K562 (cell line): ENCODE results near the gene RERE. TPM values are rescaled to one million over a fixed set of nuclear protein-coding genes. Genes with fewer than 3 reads are reported as not detected.

ENCODE experiments used
- ATAC-seq: fragments of 200-7000 bp; cut with Tn5 transposase; 3 replicates; pipeline ENCODE4 v1.9.1; 2020; ENCODE audit warnings: moderate library complexity
- BruUV-seq: library from RNA; stranded (reverse); fragments of 400-500 nt; replicated peaks from 2 replicates; lab custom pipeline; 2021; lab: Mats Ljungman, UMichigan
- CTCF ChIA-PET: fragments of 300-600 bp; formaldehyde crosslinking; extraction: SDS; loops from one replicate; lab custom pipeline; 2021; ENCODE audit warnings: low intra/inter-chr PET ratio; lab: Yijun Ruan, JAX
- POLR2A ChIA-PET: fragments of 300-600, 350-650 bp; sonication (Branson Sonifier 250); formaldehyde crosslinking; extraction: SDS; loops from one replicate; lab custom pipeline; 2021; ENCODE audit warnings: antibody characterized with exemption, inconsistent platforms; lab: Yijun Ruan, JAX
- DNase-seq, 4 experiments: peaks; one replicate each; pipeline versions ENCODE4 v3.0.0 to v3.0.0-alpha.2; 2011 to 2018; ENCODE audit warnings: low spot score in 3 of 4, mixed read lengths in 3 of 4; ENCODE audit errors: extremely low read depth in 1 of 4
- FAIRE-seq: peaks from 2 replicates; lab custom pipeline; 2011; peaks lifted over from hg19 to GRCh38; lab: Jason Lieb, UNC
- H2AFZ ChIP-seq: 2 replicates; pipeline ENCODE4 v1.6.0; 2011; ENCODE audit warnings: low read depth, low read length, control low read depth, inconsistent platforms
- H3K27ac ChIP-seq: fragments of 200-600 bp; 3 replicates; pipeline ENCODE4 v1.8.0; 2011; ENCODE audit warnings: low read depth, mild to moderate bottlenecking, control low read depth, inconsistent platforms, low read length, moderate library complexity, mixed read lengths; ENCODE audit errors: extremely low read depth
- H3K27me3 ChIP-seq, 2 experiments: fragments of 300-600 bp in 1 of 2; 2 replicates in 1 of 2; 3 replicates in 1 of 2; pipeline versions ENCODE4 v1.6.0 to v1.8.0; 2011; ENCODE audit warnings: inconsistent platforms in 2 of 2, low read length in 2 of 2, mild to moderate bottlenecking in 1 of 2, mixed read lengths in 1 of 2, moderate library complexity in 1 of 2; ENCODE audit not compliant: control insufficient read depth in 2 of 2, insufficient read depth in 2 of 2
- H3K36me3 ChIP-seq: fragments of 300-600 bp; 3 replicates; pipeline ENCODE4 v1.8.0; 2011; ENCODE audit warnings: mild to moderate bottlenecking, low read length, inconsistent platforms; ENCODE audit not compliant: control insufficient read depth, insufficient read depth
- H3K4me1 ChIP-seq, 2 experiments: fragments of 200-600 bp in 1 of 2; replicated peaks in 1 of 2; 2 replicates in 1 of 2; 3 replicates in 1 of 2; pipeline versions ENCODE4 v1.5.1 to v1.8.0; 2011; ENCODE audit warnings: inconsistent platforms in 2 of 2, low read length in 2 of 2, mild to moderate bottlenecking in 1 of 2, mixed read lengths in 1 of 2, moderate library complexity in 1 of 2; ENCODE audit not compliant: control insufficient read depth in 2 of 2, insufficient read depth in 2 of 2
- H3K4me2 ChIP-seq: 2 replicates; pipeline ENCODE4 v1.6.1; 2011; ENCODE audit warnings: low read length, control low read depth, inconsistent platforms, mixed read lengths; ENCODE audit not compliant: insufficient read depth
- H3K4me3 ChIP-seq: fragments of 200-600 bp; sonication (generic), shearing (Covaris generic); 2 replicates; pipeline ENCODE4 v1.5.1; 2016; ENCODE audit warnings: control low read depth, inconsistent platforms
- H3K79me2 ChIP-seq: fragments of 200-600 bp; 3 replicates; pipeline ENCODE4 v1.8.0; 2011; ENCODE audit warnings: low read length, inconsistent platforms; ENCODE audit not compliant: control insufficient read depth, insufficient read depth
- H3K9ac ChIP-seq, 2 experiments: 2 replicates each; pipeline versions ENCODE4 v1.6.0 to v1.6.1; 2011; ENCODE audit warnings: low read depth in 2 of 2, low read length in 2 of 2, control low read depth in 1 of 2, inconsistent platforms in 1 of 2, mild to moderate bottlenecking in 1 of 2, mixed read lengths in 1 of 2; ENCODE audit not compliant: insufficient read depth in 1 of 2
- H3K9me1 ChIP-seq: one replicate; pipeline ENCODE4 v1.6.0; 2011; ENCODE audit warnings: inconsistent platforms, mild to moderate bottlenecking, low read length, moderate library complexity; ENCODE audit not compliant: control insufficient read depth, insufficient read depth
- H3K9me3 ChIP-seq: replicated peaks from 2 replicates; pipeline ENCODE4 v1.5.1; 2011; ENCODE audit warnings: low read depth, low read length, inconsistent platforms; ENCODE audit not compliant: control insufficient read depth, insufficient read depth
- H4K20me1 ChIP-seq: replicated peaks from 2 replicates; pipeline ENCODE4 v1.6.1; 2011; ENCODE audit warnings: low read length, inconsistent platforms, mixed read lengths; ENCODE audit not compliant: control insufficient read depth, insufficient read depth
- ELK1 ChIP-seq: sonication (generic); formaldehyde crosslinking; IDR thresholded peaks from 2 replicates; pipeline ENCODE4 v1.8.1; 2022; ENCODE audit warnings: missing genetic modification reagents
- FOXJ2 ChIP-seq: fragments of 200-800 bp; sonication (Bioruptor generic); IDR thresholded peaks from 2 replicates; pipeline ENCODE4 v1.6.1; 2016; ENCODE audit warnings: missing genetic modification characterization, missing compliant biosample characterization
- FOXO4 ChIP-seq: fragments of 450-650 bp; formaldehyde crosslinking; IDR thresholded peaks from 2 replicates; pipeline ENCODE4 v1.4.0; 2020; ENCODE audit warnings: mild to moderate bottlenecking, moderate library complexity
- HDAC1 ChIP-seq, 2 experiments: fragments of 450-650 bp; IDR thresholded peaks; 2 replicates each; pipeline ENCODE4 v1.6.1; 2016 to 2017; ENCODE audit warnings: inconsistent platforms in 1 of 2, mild to moderate bottlenecking in 1 of 2, moderate library complexity in 1 of 2
- HMG20A ChIP-seq: fragments of 450-650 bp; formaldehyde crosslinking; conservative IDR thresholded peaks from 2 replicates; pipeline ENCODE4 v1.4.0; 2020; ENCODE audit warnings: mild to moderate bottlenecking, mixed read lengths
- HMG20B ChIP-seq: fragments of 250-450 bp; sonication (Bioruptor Pico); IDR thresholded peaks from 2 replicates; pipeline ENCODE4 v1.5.0; 2021; ENCODE audit warnings: mild to moderate bottlenecking
- NR2C2 ChIP-seq, 2 experiments: fragments of 200-800 bp in 1 of 2; sonication (Bioruptor generic) in 1 of 2; sonication (generic) in 1 of 2; formaldehyde crosslinking in 1 of 2; IDR thresholded peaks; 2 replicates each; pipeline versions ENCODE4 v1.6.1 to v1.8.0; 2016 to 2022; ENCODE audit warnings: mild to moderate bottlenecking in 1 of 2, missing compliant biosample characterization in 1 of 2, missing genetic modification characterization in 1 of 2, missing genetic modification reagents in 1 of 2
- RBBP5 ChIP-seq: fragments of 200-600 bp; sonication (generic); IDR thresholded peaks from 2 replicates; pipeline ENCODE4 v1.6.1; 2012; ENCODE audit warnings: borderline replicate concordance, mild to moderate bottlenecking, low read length, control low read depth, inconsistent platforms; ENCODE audit not compliant: insufficient read depth, poor library complexity, severe bottlenecking
- RHOXF2B ChIP-seq: fragments of 250-450 bp; sonication (Bioruptor Pico); conservative IDR thresholded peaks from 2 replicates; pipeline ENCODE4 v1.5.1; 2021
- SMARCA4 ChIP-seq: fragments of 450-650 bp; IDR thresholded peaks from 2 replicates; pipeline ENCODE4 v1.6.1; 2016
- SPI1 ChIP-seq: IDR thresholded peaks from 2 replicates; pipeline ENCODE4 v1.6.1; 2011; ENCODE audit warnings: low read depth, low read length, control low read depth, borderline replicate concordance
- SRSF3 ChIP-seq: fragments of 200-400 bp; formaldehyde crosslinking; IDR thresholded peaks from 2 replicates; pipeline ENCODE4 v1.6.1; 2016; ENCODE audit warnings: mild to moderate bottlenecking, low read length, moderate library complexity; ENCODE audit not compliant: insufficient read depth
- TCF7 ChIP-seq: sonication (generic); IDR thresholded peaks from 2 replicates; pipeline ENCODE4 v1.6.1; 2016; ENCODE audit warnings: antibody characterized with exemption, borderline replicate concordance
- ZBTB49 ChIP-seq: sonication (generic); formaldehyde crosslinking; IDR thresholded peaks from 2 replicates; pipeline ENCODE4 v1.8.0; 2022; ENCODE audit warnings: missing genetic modification reagents, mild to moderate bottlenecking, borderline replicate concordance
- ZNF41 ChIP-seq: fragments of 250-450 bp; sonication (Bioruptor Pico); conservative IDR thresholded peaks from 2 replicates; pipeline ENCODE4 v1.4.0; 2020; ENCODE audit warnings: mild to moderate bottlenecking
- ZNF79 ChIP-seq: fragments of 250-450 bp; sonication (Bioruptor Pico); IDR thresholded peaks from 2 replicates; pipeline ENCODE4 v1.4.0; 2020; ENCODE audit warnings: low read depth, mild to moderate bottlenecking, moderate library complexity
- WGBS: fragments of 100-300 bp; shearing (Covaris generic); methylation state at CpG from one replicate; pipeline ENCODE4 v1.1.6; 2016; ENCODE audit warnings: low coverage, mixed read lengths; ENCODE audit not compliant: insufficient coverage; ENCODE audit errors: missing lambda C conversion rate; 5-methylcytosine and 5-hydroxymethylcytosine counted together
- in situ Hi-C: fragments of 300-500 bp; cut with MboI; formaldehyde crosslinking; loops from 4 replicates; pipeline ENCODE4 v1.15.0; 2018; ENCODE audit warnings: inconsistent platforms, mixed read lengths
- intact Hi-C: fragments of 100-400 bp; cut with micrococcal nuclease; formaldehyde crosslinking; loops from 2 replicates; pipeline ENCODE4 v1.14.2; 2022
- polyA plus RNA-seq, 8 experiments: library from polyadenylated mRNA; depleted of rRNA in 4 of 8; stranded (reverse) in 5 of 8; unstranded in 3 of 8; fragments of >200 nt; fragmentation: Nextera tagmentation in 2 of 8; fragmentation: Illumina TruSeq in 1 of 8; extraction: Ambion mirVana in 2 of 8; extraction: Trizol in 1 of 8; gene quantifications; 2 replicates each; pipeline versions ENCODE4 v1.2.1 to v1.2.3, GENCODE V29; 2011 to 2014; ENCODE audit warnings: inconsistent platforms in 1 of 8, missing spikeins in 1 of 8
- total RNA-seq, 7 experiments: library from RNA; depleted of rRNA in 6 of 7; stranded (reverse); fragments of >200 nt in 6 of 7; fragmentation: Illumina TruSeq in 2 of 7; extraction: Trizol in 2 of 7; gene quantifications; 2 replicates each; pipeline versions ENCODE4 v1.2.1 to v1.2.3, GENCODE V29; 2011 to 2021; ENCODE audit warnings: low replicate concordance in 1 of 7

The RERE gene
- total and polyA plus RNA-seq, 9 of the 15 experiments (the other 6 are each of a cell fraction or from before 2014, with no cell fraction given), result 3.0 to 51.5 (median 13.4) TPM

- no peak overlapping the region for H3K9ac ChIP-seq
- no peaks in the 10 kb centered on the region for H3K27me3 ChIP-seq
- FAIRE-seq (peak; percentile 67), ATAC-seq (peak; percentile 82), DNase-seq (peak in 1 of 4 experiments; percentile 35)
- BruUV-seq, result no TSS peak
- peaks cover 43% of the 10 kb centered on the region for H3K79me2 ChIP-seq
- H2AFZ ChIP-seq, result peak overlapping the region; percentile 48
- WGBS, result 21% methylated on average over 5 of the region's 5 CpGs
- ChIA-PET POLR2A (interaction anchor here (0.8 to 1.1 kb wide), 3 partner anchors 9 to 17 kb away, joined by 3 to 5 read pairs (median 3); no protein-coding TSS in a partner anchor), CTCF (interaction anchor here (0.6 kb wide), 1 partner anchor 164 kb away, joined by 3 read pairs; no protein-coding TSS in a partner anchor)
- no peak overlapping the region for H3K4me3 ChIP-seq
- in situ Hi-C loops (no loop called here), intact Hi-C loops (no loop called here)
- no peaks in the 10 kb centered on the region for H3K9me3 ChIP-seq
- no peaks in the 10 kb centered on the region for H3K36me3 ChIP-seq
- no peaks in the 10 kb centered on the region for H3K9me1 ChIP-seq
- no peaks in the 10 kb centered on the region; the same call in 1 of the 2 replicates for H4K20me1 ChIP-seq
- peaks cover 0 to 15% of the 10 kb centered on the region in 2 experiments; a peak in 3 of 5 replicates for H3K4me1 ChIP-seq
- H3K4me2 ChIP-seq, result peak overlapping the region; percentile 0; the same call in 1 of the 2 replicates
- H3K27ac ChIP-seq, result peak overlapping the region; percentile 45; the same call in 2 of the 3 replicates
- TF ChIP-seq RHOXF2B (CRISPR knock-in tag) (no peak), ZBTB49 (CRISPR knock-in tag) (no peak), HDAC1 (IDR thresholded peaks at IDR 0.05) (no peak), ZNF41 (no peak), RBBP5 (no peak), TCF7 (no peak), HMG20B (no peak), HMG20A (no peak), FOXJ2 (tag) (peak; percentile 79), ELK1 (no peak), SPI1 (peak; percentile 97), ZNF79 (CRISPR knock-in tag) (no peak), NR2C2 (CRISPR knock-in tag; IDR thresholded peaks at IDR 0.05) (no peak), NR2C2 (tag; IDR thresholded peaks at IDR 0.05) (peak; percentile 27; the same call in 1 of the 2 replicates), SMARCA4 (peak; percentile 20; the same call in 1 of the 2 replicates), SRSF3 (no peak), FOXO4 (CRISPR knock-in tag) (no peak)
Measured at GRCh38 chr1:8712413-8713231, 104.8 kb downstream of the RERE start.
